Skeletal muscle tissue (tissue), 4 donors: ENCODE measurements around the gene IQCE. TPM values are rescaled to one million over a fixed set of nuclear protein-coding genes. Genes with fewer than 3 reads are reported as not detected.
A peak's percentile ranks its signal among the peaks of the same experiment; 100 is the strongest.

Source experiments
- H3K27ac ChIP-seq: one replicate; pipeline ENCODE4 v1.7.0; 2013; ENCODE audit warnings: mild to moderate bottlenecking, low read depth, low read length, inconsistent platforms
- H3K27me3 ChIP-seq, 3 donors: one replicate each; pipeline ENCODE4 v1.7.0; 2013; ENCODE audit warnings: low read length in 3 of 3; ENCODE audit not compliant: control insufficient read depth in 3 of 3, insufficient read depth in 3 of 3
- H3K36me3 ChIP-seq, 3 donors: one replicate each; pipeline ENCODE4 v1.7.0; 2013; ENCODE audit warnings: low read length in 3 of 3; ENCODE audit not compliant: control insufficient read depth in 3 of 3, insufficient read depth in 3 of 3
- H3K4me1 ChIP-seq, 3 donors: one replicate each; pipeline ENCODE4 v1.7.0; 2013; ENCODE audit warnings: low read length in 3 of 3, mild to moderate bottlenecking in 3 of 3; ENCODE audit not compliant: control insufficient read depth in 3 of 3, insufficient read depth in 3 of 3
- H3K4me3 ChIP-seq, 3 donors: one replicate each; pipeline ENCODE4 v1.7.0; 2013; ENCODE audit warnings: low read length in 3 of 3
- H3K9ac ChIP-seq, 3 donors: one replicate each; pipeline ENCODE4 v1.7.0; 2013; ENCODE audit warnings: low read length in 3 of 3, mild to moderate bottlenecking in 3 of 3, moderate library complexity in 2 of 3, low read depth in 1 of 3
- H3K9me3 ChIP-seq, 3 donors: one replicate each; pipeline ENCODE4 v1.7.0; 2013; ENCODE audit warnings: low read length in 3 of 3; ENCODE audit not compliant: control insufficient read depth in 3 of 3
- total RNA-seq: library from RNA; depleted of rRNA; stranded (reverse); fragments of >200 nt; gene quantifications from one replicate; pipeline ENCODE4 v1.2.3, GENCODE V29; 2014
- donor health status: Osteomylitis.

Gene IQCE
- 2.1 TPM for total RNA-seq

DNA sequence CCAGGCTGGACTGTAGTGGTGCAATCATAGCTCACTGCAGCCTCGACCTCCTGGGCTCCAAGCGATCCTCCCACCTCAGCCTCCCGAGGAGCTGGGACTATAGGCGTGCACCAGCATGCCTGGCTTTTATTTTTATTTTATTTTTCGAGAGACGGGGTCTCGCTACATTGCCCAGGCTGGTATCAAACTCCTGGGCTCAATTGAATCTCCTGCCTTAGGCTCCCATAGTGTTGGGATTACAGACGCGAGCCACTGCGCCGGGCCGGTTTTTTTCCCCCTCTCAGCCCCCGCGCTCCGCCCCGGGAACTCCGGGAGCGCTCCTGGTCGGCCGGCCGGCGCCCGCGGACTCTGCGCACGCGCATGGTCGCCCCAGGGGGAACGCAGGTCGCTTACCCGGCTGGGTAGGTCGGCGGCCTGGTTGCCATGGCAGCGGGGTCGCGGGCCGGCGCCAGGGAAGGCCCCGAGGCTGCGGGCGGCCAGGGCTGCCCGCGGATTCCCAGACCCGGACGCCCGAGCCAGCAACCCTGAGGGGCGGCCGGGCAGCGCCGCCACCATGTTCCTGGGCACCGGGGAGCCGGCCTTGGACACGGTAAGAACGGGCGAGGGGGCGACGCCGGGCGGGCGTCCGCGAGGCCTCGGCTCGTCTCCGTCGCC, at the start of gene IQCE:
Gene IQCE (plus strand): TSS at position 351 of the 654 bp plus-strand sequence. CDS start 203 bp downstream, at position 554.
- no peaks in the 10 kb centered on the region for H3K27me3 ChIP-seq
- peak within 1 kb of the TSS; percentile 72 to 83 (median 75) for H3K9ac ChIP-seq
- no peaks in the 10 kb centered on the region for H3K9me3 ChIP-seq
- no peak within 1 kb of the TSS for H3K27ac ChIP-seq
- peaks cover 18 to 27% (median 23%) of the 10 kb centered on the region in 3 donors for H3K4me1 ChIP-seq
- peaks cover 0 to 3% (median 0%) of the 10 kb centered on the region in 3 donors for H3K36me3 ChIP-seq
- peak within 1 kb of the TSS; percentile 69 to 81 (median 77) for H3K4me3 ChIP-seq

DNA sequence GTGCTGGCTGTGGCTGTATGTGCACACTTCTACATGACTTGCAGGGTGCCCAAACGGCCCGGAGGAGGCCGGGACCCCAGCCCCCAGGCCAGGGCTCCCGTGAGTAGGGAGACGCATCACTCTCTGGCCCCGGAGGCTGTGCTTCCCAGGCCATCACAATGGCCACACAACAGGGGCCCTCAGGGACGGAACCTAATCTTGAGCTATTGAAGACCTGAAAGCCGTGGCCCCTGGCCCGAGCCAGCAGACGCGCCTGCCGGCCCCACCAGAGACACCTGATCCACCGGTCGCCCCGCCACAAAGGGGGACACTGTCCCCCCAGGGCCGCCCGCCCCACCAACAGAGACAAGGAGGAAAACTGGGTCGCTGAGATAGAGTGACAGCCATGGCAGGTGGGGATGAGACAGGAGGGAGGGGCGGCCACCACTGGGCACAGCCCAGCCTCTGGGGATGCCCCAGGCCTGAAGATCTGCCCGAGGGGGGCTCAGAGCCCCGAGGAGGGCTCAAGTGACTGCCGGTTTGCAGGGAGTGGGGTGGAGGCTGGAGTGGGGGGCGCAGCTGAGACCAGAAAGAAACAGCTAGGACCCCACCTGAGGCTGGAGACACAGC, 49.4 kb upstream of the IQCE start:
- no peak overlapping the region for H3K27ac ChIP-seq
- H3K4me1 ChIP-seq: peaks cover 31 to 49% (median 47%) of the 10 kb centered on the region in 3 donors
- peaks cover 8 to 36% (median 23%) of the 10 kb centered on the region in 3 donors for H3K27me3 ChIP-seq
- no peaks in the 10 kb centered on the region for H3K9me3 ChIP-seq
- H3K4me3 ChIP-seq: no peak overlapping the region
- no peaks in the 10 kb centered on the region for H3K36me3 ChIP-seq
- peak overlapping the region in 1 of 3 donors; percentile 66 for H3K9ac ChIP-seq

DNA sequence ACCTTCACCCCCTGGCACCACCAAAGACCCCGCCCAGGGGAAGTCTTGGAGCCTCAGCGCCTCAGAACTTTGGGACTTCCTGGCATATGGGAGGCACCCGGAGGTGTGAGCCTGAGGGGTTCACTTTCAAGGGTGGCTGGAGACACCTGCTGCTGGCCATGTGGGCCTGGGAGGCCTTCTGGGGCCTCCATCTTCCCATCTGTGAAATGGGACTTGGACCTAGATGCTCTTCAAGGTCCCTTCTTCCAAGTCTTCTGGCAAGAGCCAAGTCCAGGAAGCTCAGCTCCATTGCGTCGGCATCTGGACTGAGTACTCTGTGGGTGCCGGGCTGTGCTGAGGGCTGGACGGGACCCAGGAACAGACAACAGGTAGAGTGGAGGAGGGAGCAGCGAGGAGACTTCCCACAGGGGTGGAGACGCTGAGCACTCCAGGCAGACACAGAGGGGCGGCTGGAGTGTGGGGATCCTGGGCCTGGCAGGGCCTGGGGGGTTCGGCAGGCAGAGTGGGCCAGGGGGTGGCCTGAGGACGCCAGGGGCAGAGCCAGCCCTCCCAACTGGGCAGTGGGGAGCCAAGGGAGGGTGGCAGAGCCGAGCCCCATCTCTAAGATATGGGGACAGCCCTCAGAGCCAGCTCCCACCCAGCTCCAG, 48.5 kb upstream of the IQCE start:
- peak overlapping the region in 1 of 3 donors; percentile 8 for H3K9ac ChIP-seq
- H3K27ac ChIP-seq: no peak overlapping the region
- peaks cover 31 to 49% (median 47%) of the 10 kb centered on the region in 3 donors for H3K4me1 ChIP-seq
- no peak overlapping the region for H3K4me3 ChIP-seq
- H3K36me3 ChIP-seq: no peaks in the 10 kb centered on the region
- H3K9me3 ChIP-seq: no peaks in the 10 kb centered on the region
- peaks cover 8 to 36% (median 23%) of the 10 kb centered on the region in 3 donors for H3K27me3 ChIP-seq

GRCh38 chr7:2510909-2511768, 47.6 kb upstream of the IQCE start:
- H3K36me3 ChIP-seq: no peaks in the 10 kb centered on the region
- H3K9me3 ChIP-seq: no peaks in the 10 kb centered on the region
- no peak overlapping the region for H3K4me3 ChIP-seq
- peaks cover 8 to 36% (median 23%) of the 10 kb centered on the region in 3 donors for H3K27me3 ChIP-seq
- peak overlapping the region; percentile 7 for H3K27ac ChIP-seq
- H3K9ac ChIP-seq: no peak overlapping the region
- peaks cover 31 to 49% (median 47%) of the 10 kb centered on the region in 3 donors for H3K4me1 ChIP-seq

DNA sequence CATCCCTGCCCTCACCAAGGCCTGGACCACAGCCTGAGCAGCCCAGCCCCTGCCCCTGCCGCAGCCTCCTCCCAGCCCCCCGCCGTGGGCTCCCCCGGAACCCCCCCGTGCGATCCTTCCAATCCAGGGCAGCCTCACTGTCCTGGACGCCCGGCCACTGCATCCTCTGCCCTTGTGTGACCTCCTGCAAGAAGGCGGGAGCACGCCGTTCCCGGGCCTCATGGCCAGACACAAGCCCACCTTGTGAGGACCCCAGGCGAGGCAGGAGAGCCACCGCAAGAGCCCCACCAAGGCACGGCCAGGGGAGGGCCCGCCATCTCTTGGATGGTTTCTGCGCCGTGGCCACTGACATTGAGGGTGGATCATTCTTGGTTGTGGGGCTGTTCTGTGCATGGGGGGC, 47.0 kb upstream of the IQCE start:
- Histone ChIP-seq H3K4me3 (no peak overlapping the region), H3K27ac (peak overlapping the region; percentile 7), H3K36me3 (no peaks in the 10 kb centered on the region), H3K9me3 (no peaks in the 10 kb centered on the region), H3K27me3 (peaks cover 8 to 34% (median 23%) of the 10 kb centered on the region in 3 donors), H3K9ac (no peak overlapping the region), H3K4me1 (peaks cover 31 to 49% (median 47%) of the 10 kb centered on the region in 3 donors)

DNA sequence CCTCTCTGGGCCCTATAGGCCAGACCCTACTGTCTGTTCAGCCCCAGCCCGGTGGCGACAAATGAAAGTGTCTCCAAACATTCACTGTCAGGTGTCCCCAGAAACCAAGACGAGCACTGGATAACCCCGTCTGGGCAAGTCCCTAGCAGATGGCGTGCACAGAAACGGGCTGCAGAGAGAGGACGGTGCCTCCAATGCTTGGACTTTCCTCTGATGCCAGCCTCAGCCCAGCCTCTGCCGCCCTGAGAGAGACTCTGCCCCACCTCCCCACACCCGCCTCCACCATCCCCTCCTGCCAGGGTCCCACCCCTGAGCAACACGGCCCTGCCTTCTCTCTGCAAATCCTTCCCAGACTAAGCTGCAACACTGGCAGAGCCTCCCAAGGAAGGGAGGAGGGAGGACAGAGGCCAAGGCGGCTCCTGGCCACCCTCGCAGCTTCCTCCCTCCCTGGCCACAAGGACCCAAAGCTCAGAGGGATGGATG, 46.6 kb upstream of the IQCE start:
- Histone ChIP-seq H3K4me3 (no peak overlapping the region), H3K27ac (no peak overlapping the region), H3K27me3 (peaks cover 8 to 34% (median 23%) of the 10 kb centered on the region in 3 donors)

DNA sequence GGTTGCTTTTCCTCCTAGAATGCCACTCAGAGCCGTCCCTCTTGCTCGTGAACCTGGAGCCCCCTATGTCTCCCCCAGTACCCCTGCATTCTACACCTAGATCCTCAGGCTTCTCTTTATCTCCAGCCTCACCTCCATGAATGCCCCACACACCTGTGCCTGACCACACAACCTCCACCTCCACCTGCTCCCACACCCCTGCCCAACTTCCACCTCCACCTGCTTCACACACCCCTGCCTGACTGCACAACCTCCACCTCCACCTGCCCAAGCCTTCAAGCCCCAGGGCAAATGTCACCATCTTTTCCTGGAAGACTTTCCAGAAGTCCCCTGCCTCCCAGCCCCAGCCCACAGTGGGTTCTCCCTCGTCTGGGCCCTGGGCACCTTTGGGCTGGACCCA, 46.1 kb upstream of the IQCE start:
- peaks cover 8 to 32% (median 23%) of the 10 kb centered on the region in 3 donors for H3K27me3 ChIP-seq
- no peak overlapping the region for H3K27ac ChIP-seq
- no peak overlapping the region for H3K9ac ChIP-seq
- no peaks in the 10 kb centered on the region for H3K36me3 ChIP-seq
- H3K4me3 ChIP-seq: no peak overlapping the region
- peaks cover 30 to 50% (median 44%) of the 10 kb centered on the region in 3 donors for H3K4me1 ChIP-seq
- no peaks in the 10 kb centered on the region for H3K9me3 ChIP-seq

More for the DNA sequence above, 46.6 kb upstream of the IQCE start:
- no peaks in the 10 kb centered on the region for H3K9me3 ChIP-seq
- peaks cover 31 to 49% (median 48%) of the 10 kb centered on the region in 3 donors for H3K4me1 ChIP-seq
- H3K9ac ChIP-seq: no peak overlapping the region
- H3K36me3 ChIP-seq: no peaks in the 10 kb centered on the region

DNA sequence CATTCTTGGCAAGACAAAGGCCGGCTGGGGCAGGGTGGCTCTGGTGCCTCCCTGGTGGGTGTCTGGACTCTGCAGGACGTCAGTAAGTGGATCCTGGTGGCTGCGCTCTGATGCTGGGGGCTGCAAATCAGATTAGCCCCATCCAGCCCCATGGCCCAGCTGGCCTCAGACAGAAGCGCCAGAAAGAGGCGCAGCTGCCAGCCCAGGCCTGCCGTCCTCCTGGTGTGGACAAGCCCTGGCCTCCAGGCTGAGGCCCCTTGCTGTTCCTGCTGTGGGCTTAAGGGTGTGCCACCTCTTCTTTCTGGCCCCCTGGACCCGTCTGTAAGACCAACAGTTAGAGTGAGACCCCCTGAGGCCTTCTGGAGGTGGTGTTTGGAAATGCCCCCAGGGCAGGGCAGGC, 45.1 kb upstream of the IQCE start:
- Histone ChIP-seq H3K4me3 (no peak overlapping the region), H3K4me1 (peaks cover 24 to 40% (median 34%) of the 10 kb centered on the region in 3 donors), H3K27ac (no peak overlapping the region), H3K9me3 (no peaks in the 10 kb centered on the region), H3K27me3 (peaks cover 8 to 28% (median 23%) of the 10 kb centered on the region in 3 donors), H3K36me3 (no peaks in the 10 kb centered on the region), H3K9ac (no peak overlapping the region)
